GM21515 (cell line): Measurements from ENCODE around the gene KLHL29.

Source experiments
- ATAC-seq: cut with Tn5 transposase; IDR thresholded peaks from one replicate; pipeline ENCODE4 v1.9.1; 2021; ENCODE audit not compliant: unreplicated experiment

The KLHL29 gene

GRCh38 chr2:23687214-23687613 is 302.2 kb downstream of the KLHL29 start:
- ATAC-seq = no peak

- no peak for ATAC-seq
Measured at GRCh38 chr2:23687713-23688112, 302.7 kb downstream of the KLHL29 start.

DNA sequence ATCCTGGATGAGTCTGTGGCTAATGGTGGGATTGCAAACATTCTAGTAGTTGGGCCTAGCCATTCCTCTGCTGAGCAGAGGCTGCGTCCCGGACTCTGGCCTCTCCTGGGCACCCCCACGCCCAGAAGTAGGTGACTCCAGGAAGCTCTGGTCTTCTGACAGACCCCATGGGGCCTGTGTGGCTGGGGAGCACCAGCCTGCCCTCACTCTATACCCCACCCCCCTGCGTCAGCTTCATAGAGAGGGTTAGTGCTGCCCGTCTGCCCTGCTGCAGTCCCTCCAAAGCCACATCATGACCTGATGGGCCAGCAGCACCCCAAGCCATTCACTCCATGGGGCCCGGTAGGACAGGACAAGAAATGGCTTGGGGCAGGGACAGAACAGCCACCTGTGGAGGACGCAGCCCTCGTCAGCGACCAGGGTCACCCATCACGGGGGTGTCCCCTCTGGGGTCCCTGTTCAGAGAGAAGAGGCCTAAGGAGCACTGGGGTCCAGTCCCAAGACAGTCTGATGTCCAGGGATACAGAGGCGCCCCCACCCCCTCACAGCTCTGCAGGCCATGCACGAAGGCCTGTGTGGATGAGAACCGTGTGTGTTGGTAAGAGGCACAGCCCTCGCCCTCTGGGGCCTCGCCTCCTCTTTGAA is 303.6 kb downstream of the KLHL29 start:
- ATAC-seq = no peak

- ATAC-seq = no peak
Measured at GRCh38 chr2:23689131-23689700, 304.2 kb downstream of the KLHL29 start.

DNA sequence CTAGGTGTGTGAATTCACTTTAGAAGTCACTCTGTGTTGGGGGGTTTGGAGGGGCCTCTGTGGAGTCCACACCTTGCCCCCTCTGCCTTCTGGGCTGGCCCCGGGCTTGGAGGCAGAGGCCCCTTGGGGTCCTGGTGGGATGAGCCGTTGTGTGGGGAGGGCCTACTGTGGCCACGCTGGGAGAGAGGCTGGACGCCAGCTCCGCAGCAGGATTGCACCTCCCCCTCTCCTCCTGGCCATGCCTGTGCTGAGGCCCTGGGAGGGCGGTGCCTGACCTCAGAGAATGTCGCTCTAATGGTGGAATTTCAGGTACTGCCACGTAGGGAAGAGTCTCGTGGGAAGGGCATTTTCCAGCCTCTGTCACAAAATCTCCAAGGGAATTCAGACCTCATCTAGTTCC is 304.9 kb downstream of the KLHL29 start:
- no peak for ATAC-seq

- ATAC-seq = no peak
Measured at GRCh38 chr2:23690421-23691105, 305.6 kb downstream of the KLHL29 start.

DNA sequence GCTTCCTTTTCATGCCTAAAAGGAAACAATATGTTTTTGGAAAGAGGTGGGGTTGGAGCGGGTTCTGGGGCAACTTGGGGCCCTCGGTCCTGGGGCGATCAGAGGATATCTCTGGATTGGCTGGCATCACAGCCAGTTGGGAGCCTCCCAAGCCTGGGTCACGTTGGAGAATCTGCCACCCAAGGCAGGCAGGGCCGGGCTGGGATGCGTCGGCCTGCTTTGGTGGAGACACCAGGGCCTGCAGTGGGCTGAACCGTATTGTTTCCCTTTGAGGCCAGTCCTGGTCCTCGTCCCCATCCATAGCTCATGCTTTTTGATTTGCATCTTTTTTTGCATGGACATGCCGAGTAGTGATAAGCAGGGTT is 306.1 kb downstream of the KLHL29 start:
- ATAC-seq = no peak

GRCh38 chr2:23691565-23691964 is 306.6 kb downstream of the KLHL29 start:
- no peak for ATAC-seq

- no peak for ATAC-seq
Measured at GRCh38 chr2:23692263-23692662, 307.3 kb downstream of the KLHL29 start.

DNA sequence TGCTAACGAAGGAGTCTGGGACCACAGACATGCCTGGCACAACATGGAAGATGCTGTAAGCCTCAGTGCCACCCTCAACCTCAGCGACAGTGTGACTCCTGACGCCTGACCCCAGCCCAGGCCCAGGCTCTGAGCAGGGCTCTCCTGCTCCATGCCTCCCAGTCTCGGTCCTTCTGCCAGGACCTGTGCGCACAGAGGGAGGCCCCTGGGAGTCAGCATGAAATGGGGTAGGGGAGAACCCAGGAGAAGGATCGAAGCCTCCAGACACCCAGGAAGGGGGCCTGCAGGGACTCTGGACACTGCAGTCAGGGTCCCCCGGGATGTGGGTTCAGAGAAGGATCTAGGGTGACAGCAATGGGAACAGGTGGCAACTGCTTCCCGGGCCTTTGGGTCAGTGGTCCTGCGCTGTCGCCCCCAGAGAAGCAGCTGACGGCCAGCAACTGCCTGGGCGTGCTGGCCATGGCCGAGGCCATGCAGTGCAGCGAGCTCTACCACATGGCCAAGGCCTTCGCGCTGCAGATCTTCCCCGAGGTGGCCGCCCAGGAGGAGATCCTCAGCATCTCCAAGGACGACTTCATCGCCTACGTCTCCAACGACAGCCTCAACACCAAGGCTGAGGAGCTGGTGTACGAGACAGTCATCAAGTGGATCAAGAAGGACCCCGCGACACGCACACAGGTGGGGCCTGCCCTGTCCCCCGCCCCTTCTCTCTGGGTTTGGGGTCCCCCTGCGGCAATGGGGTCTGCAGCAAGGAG is 308.0 kb downstream of the KLHL29 start:
- no peak for ATAC-seq

DNA sequence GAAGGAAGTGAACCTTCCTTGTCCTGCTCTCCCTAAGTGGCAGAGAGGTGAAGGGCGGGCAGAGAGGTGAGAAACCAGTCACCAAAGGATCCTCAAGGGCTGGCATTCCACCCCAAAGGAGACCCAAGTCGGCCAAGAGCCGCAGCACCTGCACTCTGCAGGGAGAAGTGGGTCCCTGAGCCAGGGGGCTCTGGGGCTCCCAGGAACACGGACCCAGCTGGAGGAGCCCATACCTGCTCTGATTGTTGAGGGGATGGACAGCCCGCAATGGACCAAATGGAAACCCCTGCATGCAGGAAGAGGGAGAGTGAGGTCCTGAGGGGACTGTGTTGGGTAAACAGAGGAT is 308.6 kb downstream of the KLHL29 start:
- no peak for ATAC-seq

DNA sequence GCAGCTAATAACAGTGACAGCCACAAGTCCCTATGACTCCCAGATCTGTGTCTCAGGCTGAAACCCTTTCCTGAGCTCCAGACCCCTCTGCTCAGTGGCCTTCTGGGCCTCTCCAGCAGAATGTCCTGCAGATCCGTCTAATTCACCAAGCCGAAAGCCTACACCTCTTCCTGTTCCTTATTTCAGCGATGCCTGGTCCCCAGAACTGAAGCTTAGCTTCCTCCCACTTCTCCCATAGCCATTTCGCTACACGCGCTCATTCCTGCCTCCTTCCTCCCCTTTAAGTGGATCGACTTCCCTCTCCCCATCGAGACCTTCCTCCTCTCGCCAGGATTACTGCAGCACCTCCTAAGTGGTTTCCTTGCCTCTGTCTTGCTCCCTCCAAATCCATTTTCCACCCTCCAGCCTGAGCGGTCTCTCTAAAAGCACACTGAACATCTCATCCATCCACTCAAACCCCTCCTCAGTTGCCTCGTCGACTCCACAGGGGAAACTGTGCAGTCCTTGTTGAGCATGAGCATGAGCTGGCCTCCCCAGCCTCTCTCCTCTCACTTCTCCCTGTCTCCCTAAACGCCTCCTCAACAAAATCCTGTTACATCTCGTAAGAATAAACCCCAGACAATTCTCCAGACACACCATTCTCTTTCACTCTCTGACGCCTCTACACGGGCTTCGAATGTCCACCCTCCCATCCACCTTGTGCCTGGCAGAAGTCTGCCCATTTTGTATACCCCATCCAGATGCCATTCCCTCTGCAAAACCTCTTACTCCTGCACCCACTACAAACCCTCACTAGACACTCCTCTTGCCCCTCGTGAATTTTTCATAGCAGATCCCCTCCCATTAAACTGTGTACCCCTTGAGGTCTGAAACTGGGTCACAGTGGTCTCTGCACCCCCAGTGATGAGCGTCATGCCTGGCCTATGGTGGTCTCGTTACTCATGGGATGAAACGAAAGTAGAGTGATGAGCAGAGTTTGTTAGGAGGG is 309.4 kb downstream of the KLHL29 start:
- no peak for ATAC-seq

DNA sequence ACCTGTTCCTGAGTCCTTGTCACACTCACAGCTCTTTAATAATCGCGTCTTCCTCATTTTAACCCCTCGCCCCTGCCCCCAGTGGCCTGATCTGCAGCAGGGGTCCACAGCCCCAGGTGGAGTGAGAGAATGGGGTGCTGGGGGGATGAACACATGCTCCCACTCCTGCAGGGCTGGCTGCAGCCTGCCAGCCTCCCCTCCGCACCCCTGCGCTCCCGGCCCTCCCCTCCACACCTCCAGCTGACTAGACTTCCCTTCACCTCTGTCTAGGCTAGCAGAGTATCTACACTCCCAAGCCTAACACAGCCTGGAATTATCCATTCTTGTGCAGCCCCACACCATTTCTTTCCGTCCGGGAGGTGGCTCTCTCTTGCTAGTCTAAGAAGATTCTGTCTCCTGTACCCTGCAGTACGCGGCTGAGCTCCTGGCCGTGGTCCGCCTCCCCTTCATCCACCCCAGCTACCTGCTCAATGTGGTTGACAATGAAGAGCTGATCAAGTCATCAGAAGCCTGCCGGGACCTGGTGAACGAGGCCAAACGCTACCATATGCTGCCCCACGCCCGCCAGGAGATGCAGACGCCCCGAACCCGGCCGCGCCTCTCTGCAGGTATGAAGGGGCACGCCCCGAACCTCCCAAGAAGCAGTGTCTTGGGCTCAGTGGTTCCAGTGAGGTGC is 310.4 kb downstream of the KLHL29 start:
- no peak for ATAC-seq

GRCh38 chr2:23695890-23696751 is 311.1 kb downstream of the KLHL29 start:
- no peak for ATAC-seq

DNA sequence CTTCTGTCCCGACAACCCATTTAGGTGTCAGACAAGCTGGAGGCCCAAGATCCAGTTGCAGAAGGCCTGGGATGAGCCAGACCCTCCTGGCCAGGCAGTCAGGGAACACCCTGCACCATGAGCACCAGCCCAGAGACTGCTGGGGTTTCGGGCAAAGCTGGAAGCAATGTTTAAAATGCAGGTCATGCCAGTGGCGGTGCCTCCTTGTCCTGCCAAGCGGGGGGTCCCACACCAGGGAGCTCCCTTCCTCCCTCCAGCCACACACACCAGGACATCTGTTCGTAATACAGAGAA is 311.7 kb downstream of the KLHL29 start:
- no peak for ATAC-seq

DNA sequence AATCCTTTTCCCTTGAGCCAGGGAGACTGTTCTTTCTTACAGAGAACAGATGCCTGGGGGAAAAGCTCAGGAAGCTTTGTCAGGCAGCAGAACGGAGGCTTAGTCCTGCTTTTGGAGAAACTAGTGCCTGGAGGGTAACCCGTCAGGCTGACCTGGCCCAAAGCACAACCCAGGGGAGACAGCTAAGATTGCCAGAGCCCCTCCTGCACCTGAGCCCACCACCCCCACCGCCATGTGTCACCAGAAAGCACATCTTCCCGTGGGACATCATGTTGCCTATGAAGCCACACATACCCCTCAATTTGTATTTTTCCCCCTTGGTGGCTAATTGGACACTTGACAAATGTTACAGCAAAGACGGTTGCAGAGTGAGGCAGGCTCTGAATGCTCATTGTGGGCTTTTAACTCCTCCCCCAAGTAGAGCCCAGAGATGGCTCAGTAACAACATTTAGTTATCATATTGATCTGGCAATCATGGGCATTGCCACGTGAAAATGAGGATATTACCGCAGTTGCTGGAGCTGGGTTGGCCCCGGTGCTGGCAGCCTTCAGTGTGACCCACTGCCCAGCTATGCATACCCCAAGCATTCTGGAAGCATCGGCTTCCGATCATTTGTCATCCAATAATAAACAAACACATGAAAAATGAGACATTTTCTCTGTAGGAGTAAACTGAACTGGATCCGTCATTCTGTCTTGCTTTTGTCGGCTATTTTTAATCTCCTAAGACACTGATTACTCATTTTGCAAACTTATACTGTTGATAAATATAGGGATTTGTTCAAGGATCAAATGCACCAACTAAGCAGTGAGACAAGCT is 312.5 kb downstream of the KLHL29 start:
- ATAC-seq = no peak

- ATAC-seq = no peak
Measured at GRCh38 chr2:23698116-23698693, 313.2 kb downstream of the KLHL29 start.
